GM10847 (cell line): Measurements from ENCODE around the gene UNC50.

ENCODE experiments used
- POLR2A ChIP-seq: IDR thresholded peaks from 2 replicates; pipeline ENCODE4 v1.6.1; 2011; ENCODE audit not compliant: insufficient read length; ENCODE audit errors: extremely low read depth

The UNC50 gene

GRCh38 chr2:98570356-98570755 lies 38.0 kb upstream of the UNC50 start:
- TF ChIP-seq POLR2A: no peak

- no peak for TF ChIP-seq POLR2A
Measured at GRCh38 chr2:98571121-98571701, 37.2 kb upstream of the UNC50 start.

GRCh38 chr2:98571796-98572195 lies 36.6 kb upstream of the UNC50 start:
- TF ChIP-seq POLR2A: no peak

GRCh38 chr2:98572211-98572610 lies 36.2 kb upstream of the UNC50 start:
- TF ChIP-seq POLR2A: no peak

GRCh38 chr2:98572676-98573075 lies 35.7 kb upstream of the UNC50 start:
- no peak for TF ChIP-seq POLR2A

GRCh38 chr2:98573426-98573825 lies 35.0 kb upstream of the UNC50 start:
- TF ChIP-seq POLR2A: no peak

- no peak for TF ChIP-seq POLR2A
Measured at GRCh38 chr2:98576666-98577312, 31.6 kb upstream of the UNC50 start.

GRCh38 chr2:98577313-98577712 lies 31.1 kb upstream of the UNC50 start:
- no peak for TF ChIP-seq POLR2A

- TF ChIP-seq POLR2A: no peak
Measured at GRCh38 chr2:98578231-98578630, 30.2 kb upstream of the UNC50 start.

GRCh38 chr2:98579926-98580325 lies 28.5 kb upstream of the UNC50 start:
- TF ChIP-seq POLR2A: no peak

- no peak for TF ChIP-seq POLR2A
Measured at GRCh38 chr2:98580656-98581284, 27.6 kb upstream of the UNC50 start.

GRCh38 chr2:98582523-98582922 lies 25.9 kb upstream of the UNC50 start:
- no peak for TF ChIP-seq POLR2A

GRCh38 chr2:98583276-98583675 lies 25.1 kb upstream of the UNC50 start:
- no peak for TF ChIP-seq POLR2A

GRCh38 chr2:98583816-98584618 lies 24.4 kb upstream of the UNC50 start:
- no peak for TF ChIP-seq POLR2A

GRCh38 chr2:98585386-98585785 lies 23.0 kb upstream of the UNC50 start:
- TF ChIP-seq POLR2A: no peak

- no peak for TF ChIP-seq POLR2A
Measured at GRCh38 chr2:98586551-98587140, 21.7 kb upstream of the UNC50 start.

GRCh38 chr2:98588880-98589431 lies 19.4 kb upstream of the UNC50 start:
- no peak for TF ChIP-seq POLR2A
